GM21515 (cell line): ENCODE results near the gene NMS.

Experiments used
- ATAC-seq: cut with Tn5 transposase; IDR thresholded peaks from one replicate; pipeline ENCODE4 v1.9.1; 2021; ENCODE audit not compliant: unreplicated experiment

The NMS gene

GRCh38 chr2:100484390-100484789 lies 14.1 kb downstream of the NMS start:
- no peak for ATAC-seq

- ATAC-seq: no peak
Observed at GRCh38 chr2:100485396-100485795, 15.1 kb downstream of the NMS start.

DNA sequence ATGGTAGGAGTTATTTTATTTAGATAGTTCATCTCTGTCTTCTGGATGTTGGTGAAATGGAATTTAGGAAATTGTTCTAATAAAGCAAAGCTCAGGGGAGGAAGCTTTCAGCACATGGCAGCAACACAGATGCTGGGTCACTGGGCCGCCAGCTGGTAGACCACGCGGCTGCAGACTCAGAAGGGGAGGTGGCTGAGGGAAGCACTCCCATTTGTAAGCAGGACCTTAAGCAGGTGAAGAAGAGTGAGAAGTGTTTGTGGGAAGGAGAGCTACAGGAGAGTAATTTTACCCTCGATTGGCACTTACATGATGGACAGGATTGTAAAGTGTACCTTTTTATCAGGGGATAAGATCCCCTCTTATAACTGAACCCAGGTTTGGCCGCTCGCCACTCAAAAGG lies 24.4 kb downstream of the NMS start:
- ATAC-seq: no peak

DNA sequence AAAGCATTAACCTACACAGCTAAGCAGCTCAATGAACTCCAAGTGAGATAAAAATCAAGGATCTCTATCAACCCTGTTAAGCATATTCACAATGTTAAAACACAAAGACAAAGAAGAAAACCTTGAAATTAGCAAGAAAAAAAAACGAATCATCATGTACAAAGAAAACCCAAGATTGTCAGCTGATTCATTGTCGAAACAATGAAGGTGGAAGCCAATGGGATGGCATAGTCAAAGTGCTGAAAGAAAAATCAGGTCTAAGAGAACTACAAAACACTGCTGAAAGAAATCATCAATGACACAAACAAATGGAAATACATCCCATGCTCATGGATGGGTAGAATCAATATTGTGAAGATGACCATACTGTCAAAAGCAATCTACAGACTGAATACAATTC lies 32.5 kb downstream of the NMS start:
- no peak for ATAC-seq

- no peak for ATAC-seq
Observed at GRCh38 chr2:100504542-100504941, 34.3 kb downstream of the NMS start.

DNA sequence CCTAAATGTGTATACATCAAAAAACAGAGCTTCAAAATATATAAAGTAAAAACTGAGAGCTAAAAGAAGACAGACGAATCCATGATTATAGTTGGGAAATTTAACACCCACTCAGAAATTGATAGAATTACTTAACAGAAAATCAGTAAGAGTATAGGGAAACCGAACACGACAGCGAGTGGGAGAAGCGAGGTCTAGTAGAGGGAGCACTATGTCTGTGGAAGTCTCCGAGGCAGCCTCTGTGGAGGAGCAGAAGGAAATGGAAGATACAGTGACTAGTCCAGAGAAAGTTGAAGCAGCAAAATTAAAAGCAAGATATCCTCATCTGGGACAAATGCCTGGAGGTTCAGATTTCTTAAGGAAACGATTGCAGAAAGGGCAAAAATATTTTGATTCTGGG lies 38.8 kb downstream of the NMS start:
- no peak for ATAC-seq

DNA sequence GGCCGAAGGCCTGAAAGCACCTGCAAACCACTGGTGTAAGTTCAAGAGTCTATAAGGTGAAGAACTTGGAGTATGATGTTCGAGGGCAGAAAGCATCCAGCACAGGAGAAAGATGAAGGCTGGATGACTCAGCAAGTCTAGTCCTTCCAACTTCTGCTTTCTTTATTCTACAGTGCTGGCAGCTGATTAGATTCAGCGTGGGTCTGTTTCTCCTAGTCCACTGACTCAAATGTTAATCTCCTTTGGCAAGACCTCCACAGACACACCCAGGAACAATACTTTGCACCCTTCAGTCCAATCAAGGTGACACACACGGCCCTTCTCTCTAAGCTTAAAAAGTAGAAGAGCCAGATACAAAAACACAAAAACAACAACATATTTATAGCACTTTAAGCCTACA lies 43.4 kb downstream of the NMS start:
- ATAC-seq: no peak

- ATAC-seq: no peak
Observed at GRCh38 chr2:100517556-100517955, 47.3 kb downstream of the NMS start.

DNA sequence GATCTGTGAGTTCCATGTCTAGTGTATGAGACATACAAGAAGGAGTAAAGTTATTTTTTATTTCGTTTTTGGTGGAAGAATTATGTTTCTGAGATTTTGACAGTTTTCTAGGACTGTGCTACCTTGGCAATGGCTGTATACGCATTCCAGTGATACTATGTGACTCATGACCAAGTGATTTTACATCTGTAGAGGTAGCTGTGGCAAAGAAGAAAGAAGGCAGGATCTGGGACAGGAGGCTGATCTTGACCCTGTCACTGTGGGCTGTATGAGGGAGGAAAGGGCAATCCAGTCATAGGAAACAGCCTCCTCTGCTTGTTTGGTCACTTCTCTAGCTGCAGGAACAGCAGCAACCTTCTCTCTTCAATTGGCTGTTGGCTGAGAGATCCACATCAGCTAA lies 48.5 kb downstream of the NMS start:
- ATAC-seq: no peak

DNA sequence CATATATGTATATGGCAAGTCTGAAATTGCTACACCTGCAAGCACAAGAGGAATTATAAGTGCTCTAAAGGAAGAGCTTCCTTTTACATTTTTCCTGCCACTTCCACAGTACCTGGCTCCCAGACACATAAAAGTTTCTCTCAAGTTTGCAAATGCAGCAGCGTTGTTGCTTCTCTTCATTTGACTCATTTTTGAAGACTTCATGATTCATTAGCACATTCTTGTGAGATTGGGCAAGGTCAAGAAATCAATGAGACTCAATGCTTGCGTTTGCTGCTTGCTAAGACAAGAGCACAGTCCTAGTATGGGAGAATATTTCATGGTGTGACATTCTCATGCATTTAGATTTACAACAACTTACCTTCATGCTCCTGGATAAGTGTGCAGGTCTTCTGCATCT lies 49.9 kb downstream of the NMS start:
- no peak for ATAC-seq

GRCh38 chr2:100522430-100522829 lies 52.1 kb downstream of the NMS start:
- no peak for ATAC-seq

- ATAC-seq: no peak
Observed at GRCh38 chr2:100524331-100524730, 54.0 kb downstream of the NMS start.

DNA sequence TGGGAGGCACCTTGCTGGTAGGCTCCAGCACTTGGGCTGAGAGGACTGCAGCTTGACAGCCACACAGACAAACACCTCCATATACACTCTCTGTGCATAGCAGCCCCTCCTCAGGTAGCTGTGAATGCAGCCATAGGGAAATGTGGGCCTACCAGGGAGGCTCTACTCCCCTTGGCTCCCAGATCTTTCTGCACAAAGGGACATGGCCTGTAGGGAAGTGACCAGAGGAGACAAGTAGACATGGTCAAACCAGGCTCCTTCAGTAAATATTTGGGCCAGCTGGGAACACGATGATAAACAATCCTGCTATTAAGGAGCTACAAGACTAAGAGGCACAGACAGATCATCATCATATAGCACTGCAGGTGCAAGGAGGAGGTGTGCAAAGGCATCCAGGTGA lies 56.6 kb downstream of the NMS start:
- ATAC-seq: no peak

DNA sequence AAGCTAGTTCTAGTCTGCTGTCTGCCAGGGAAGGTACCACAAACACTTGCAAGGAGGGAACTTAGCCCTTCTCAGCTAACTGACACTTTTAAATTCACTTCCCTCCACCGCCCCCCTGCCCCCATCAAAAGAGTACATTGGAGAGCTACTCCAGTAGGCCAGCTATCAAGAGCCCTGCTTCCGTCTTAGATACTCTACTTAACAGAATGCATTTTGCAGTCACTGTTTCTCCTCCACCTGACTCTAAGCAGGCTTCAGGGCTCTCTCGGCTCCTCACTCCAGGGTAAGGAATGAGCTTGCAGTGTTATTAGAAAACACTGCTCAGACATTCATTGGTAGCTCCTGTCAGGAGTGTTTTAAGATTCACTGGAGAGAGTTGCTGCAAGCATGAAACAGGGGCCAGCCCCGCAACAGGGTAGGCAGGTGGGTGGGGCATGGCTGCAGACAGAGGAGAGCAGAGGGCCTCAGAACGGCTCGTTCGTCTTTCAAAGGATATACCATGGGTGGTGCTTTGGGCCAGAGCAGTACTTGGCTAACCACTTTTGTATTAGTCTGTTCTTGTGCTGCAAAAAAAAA lies 57.2 kb downstream of the NMS start:
- no peak for ATAC-seq

DNA sequence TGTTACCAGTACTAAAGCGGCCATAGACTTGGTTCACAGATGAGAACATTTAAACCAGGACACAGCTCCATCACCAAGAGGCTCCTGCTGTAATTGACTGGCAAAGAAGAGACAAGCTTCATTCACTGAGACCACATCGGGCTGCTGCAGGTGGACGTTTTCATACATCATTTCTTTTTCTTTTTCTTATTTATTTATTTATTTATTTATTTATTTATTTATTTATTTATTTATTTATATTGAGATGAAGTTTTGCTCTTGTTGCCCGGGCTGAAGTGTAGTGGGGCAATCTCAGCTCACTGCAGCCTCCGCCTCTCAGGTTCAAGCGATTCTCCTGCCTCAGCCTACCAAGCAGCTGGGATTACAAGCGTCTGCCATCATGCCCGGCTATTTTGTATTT lies 58.9 kb downstream of the NMS start:
- ATAC-seq: no peak

GRCh38 chr2:100529900-100530299 lies 59.6 kb downstream of the NMS start:
- ATAC-seq: no peak
